ENCODE data around the gene HECTD1. TPM values are rescaled to one million over a fixed set of nuclear protein-coding genes. Genes with fewer than 3 reads are reported as not detected.

HECTD1 gene
- total RNA-seq, 4 donors from 2014 or later, result 188 to 251 (median 201) TPM

DNA sequence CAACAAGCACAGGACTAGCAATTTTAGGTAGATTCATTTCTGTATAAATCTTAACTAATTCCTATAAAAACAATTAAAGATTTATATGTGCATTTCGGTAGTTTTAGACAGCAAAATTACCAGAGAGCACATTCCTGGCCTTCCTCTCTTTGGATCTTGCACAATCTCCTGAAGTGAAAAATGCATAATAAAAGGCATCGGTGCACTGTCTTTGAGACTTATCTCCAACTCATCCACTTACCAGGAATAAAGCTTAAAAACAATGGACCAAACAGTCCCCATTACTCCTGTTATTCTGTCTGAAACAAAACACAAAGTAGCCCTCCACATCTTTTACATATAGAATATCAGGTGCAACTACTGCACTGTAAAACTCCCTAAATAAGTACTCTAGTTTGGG, 69.3 kb downstream of the HECTD1 start:
- intact Hi-C loops (cut with DNase I; ENCODE audit: low total_unique reads), result no loop called here

DNA sequence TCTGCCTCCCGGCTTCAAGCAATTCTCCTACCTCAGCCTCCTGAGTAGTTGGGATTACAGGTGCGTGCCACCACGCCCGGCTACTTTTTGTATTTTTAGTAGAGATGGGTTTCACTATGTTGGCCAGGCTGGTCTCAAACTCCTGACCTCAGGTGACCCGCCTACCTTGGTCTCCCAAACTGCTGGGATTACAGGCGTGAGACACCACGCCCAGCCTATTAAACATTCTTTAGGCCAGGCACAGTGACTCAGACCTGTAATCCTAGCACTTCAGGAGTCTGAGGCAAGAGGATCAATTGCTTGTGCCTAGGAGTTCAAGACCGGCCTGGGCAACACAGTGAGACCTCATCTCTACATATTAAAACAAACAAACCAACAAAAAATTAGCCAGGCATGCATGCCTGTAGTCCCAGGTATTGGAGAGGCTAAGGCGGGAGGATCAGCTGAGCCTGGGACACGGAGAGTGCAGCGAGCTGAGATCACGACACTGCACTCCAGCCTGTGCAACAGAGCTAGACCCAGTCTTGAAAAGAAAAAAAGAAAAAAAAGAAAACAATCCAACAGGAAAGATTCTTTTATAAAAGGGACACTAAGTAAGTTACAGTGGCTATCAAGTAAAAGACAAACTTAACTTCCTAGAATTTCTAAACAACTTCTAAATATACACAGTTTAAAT, 70.2 kb downstream of the HECTD1 start:
- no peak for TF ChIP-seq POLR2A (IDR thresholded peaks at IDR 0.05)
- TF ChIP-seq, protein P1, sequence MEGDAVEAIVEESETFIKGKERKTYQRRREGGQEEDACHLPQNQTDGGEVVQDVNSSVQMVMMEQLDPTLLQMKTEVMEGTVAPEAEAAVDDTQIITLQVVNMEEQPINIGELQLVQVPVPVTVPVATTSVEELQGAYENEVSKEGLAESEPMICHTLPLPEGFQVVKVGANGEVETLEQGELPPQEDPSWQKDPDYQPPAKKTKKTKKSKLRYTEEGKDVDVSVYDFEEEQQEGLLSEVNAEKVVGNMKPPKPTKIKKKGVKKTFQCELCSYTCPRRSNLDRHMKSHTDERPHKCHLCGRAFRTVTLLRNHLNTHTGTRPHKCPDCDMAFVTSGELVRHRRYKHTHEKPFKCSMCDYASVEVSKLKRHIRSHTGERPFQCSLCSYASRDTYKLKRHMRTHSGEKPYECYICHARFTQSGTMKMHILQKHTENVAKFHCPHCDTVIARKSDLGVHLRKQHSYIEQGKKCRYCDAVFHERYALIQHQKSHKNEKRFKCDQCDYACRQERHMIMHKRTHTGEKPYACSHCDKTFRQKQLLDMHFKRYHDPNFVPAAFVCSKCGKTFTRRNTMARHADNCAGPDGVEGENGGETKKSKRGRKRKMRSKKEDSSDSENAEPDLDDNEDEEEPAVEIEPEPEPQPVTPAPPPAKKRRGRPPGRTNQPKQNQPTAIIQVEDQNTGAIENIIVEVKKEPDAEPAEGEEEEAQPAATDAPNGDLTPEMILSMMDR (IDR thresholded peaks at IDR 0.05), result no peak
- WGBS, 2 donors, result 97 to 98% methylated on average over 12 of the region's 12 CpGs
- no peak for DNase-seq (ENCODE audit: low spot score in 2 of 2)
- H3K4me3 ChIP-seq (ENCODE audit: low read depth, poor library complexity, severe bottlenecking), result no peak overlapping the region
- intact Hi-C loops (cut with DNase I; ENCODE audit: low total_unique reads), result no loop called here

More for the DNA sequence above, 69.3 kb downstream of the HECTD1 start:
- TF ChIP-seq, protein P1 (IDR thresholded peaks at IDR 0.05), result no peak
- TF ChIP-seq POLR2A (IDR thresholded peaks at IDR 0.05), result no peak
- no peak overlapping the region for H3K4me3 ChIP-seq (ENCODE audit: low read depth, poor library complexity, severe bottlenecking)
- whole genome bisulfite sequencing, 2 donors, result 87 to 92% methylated on average over 2 of the region's 2 CpGs
- no peak for DNase-seq (ENCODE audit: low spot score in 2 of 2)

DNA sequence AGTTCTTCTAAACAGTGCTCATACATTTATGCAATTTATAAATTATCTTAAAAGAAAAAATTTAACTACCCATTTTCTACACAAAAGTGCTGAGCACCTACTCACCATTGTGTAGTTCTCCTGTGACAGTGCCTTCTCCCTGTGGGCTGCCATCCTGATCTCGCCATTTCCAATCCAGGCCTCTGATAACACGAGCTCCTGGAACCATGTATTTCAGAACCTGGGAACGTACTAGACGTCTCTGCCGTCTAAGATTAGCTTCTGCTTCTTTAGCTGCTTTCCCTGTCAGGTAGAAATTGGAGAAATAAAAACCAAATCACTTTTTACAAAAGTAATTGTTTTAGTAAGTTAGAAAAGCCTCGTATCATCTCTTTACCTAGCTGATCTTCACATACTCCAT, 74.5 kb downstream of the HECTD1 start:
- TF ChIP-seq POLR2A (IDR thresholded peaks at IDR 0.05), result no peak
- TF ChIP-seq, protein P1 (IDR thresholded peaks at IDR 0.05), result no peak
- no peak overlapping the region for H3K4me3 ChIP-seq (ENCODE audit: low read depth, poor library complexity, severe bottlenecking)
- DNase-seq (ENCODE audit: low spot score in 2 of 2), result no peak
- WGBS, 2 donors, result 93 to 95% methylated on average over 6 of the region's 6 CpGs
- intact Hi-C loops (cut with DNase I; ENCODE audit: low total_unique reads), result no loop called here

DNA sequence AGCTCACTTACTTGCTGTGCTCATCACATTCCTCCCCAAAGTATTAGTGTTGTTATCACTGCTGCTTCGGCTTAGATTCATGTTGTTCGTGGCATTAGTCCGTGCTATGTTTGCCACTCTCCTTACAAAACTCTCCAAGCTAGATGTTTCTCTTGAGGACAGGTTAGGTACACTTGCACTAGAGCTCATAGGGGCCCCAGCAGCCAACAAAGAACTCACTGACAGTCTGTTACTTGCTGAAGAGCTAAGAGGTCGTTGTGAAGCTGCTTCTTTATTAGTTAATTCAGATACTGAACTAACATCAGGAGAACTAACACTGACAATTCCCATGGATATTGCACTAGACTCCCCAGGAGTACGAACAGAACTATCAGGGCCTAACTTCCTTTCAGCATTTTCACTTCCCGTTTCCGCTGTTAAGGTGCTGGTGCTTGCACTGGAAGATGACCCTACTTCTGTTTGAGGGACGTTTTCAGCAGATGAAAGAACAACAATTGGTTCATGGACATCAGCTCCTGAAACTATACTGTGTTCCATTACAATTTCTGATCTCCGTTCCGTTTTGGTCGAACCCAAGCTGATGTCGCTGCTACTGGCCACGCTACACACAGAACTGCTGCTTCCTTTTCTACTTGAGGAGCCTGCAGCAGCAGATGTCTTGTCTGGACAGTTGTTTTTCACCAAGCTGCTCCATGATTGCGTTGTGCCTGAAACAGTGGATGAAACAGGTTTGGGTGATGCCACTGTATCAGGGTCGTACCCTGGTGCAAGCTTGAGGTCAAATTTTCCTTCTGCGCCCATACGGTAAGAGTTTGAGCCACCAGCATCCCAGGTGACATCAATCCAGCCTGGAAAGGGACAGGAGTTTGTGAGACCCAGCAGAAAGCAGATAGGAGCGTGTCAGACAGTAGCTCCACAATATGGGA, 78.7 kb downstream of the HECTD1 start:
- intact Hi-C loops (cut with DNase I; ENCODE audit: low total_unique reads), result no loop called here
- WGBS, 2 donors, result 91 to 93% methylated on average over 18 of the region's 18 CpGs
- TF ChIP-seq POLR2A (IDR thresholded peaks at IDR 0.05), result no peak
- TF ChIP-seq, protein P1 (IDR thresholded peaks at IDR 0.05), result no peak
- DNase-seq (ENCODE audit: low spot score in 2 of 2), result no peak
- H3K4me3 ChIP-seq (ENCODE audit: low read depth, poor library complexity, severe bottlenecking), result no peak overlapping the region

DNA sequence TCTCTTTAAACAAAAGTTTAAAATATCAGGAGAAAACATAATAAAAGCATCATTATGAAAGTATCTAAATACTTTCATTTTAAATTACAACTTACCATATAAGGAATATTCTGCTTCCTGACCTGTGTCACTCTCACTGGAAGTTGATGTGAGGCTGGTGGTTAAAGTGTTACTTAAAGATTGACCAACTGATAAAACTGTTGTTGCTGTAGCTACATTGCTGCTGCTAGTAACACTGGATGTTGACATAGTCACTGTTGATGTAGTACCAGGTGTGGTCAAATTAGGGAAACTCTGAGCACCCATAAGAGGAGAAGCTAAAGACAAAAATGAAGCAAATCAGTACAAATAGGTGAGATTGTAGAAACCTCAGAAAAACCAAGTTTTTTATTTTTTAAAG, 79.9 kb downstream of the HECTD1 start:
- no peak for DNase-seq (ENCODE audit: low spot score in 2 of 2)
- no peak overlapping the region for H3K4me3 ChIP-seq (ENCODE audit: low read depth, poor library complexity, severe bottlenecking)
- TF ChIP-seq, protein P1 (IDR thresholded peaks at IDR 0.05), result no peak
- no peak for TF ChIP-seq POLR2A (IDR thresholded peaks at IDR 0.05)
- intact Hi-C loops (cut with DNase I; ENCODE audit: low total_unique reads), result no loop called here

All from lower leg skin (tissue), 4 donors.